HL-60 (cell line): ENCODE data around the gene CHRNA1.

Source experiments
- GABPA ChIP-seq: IDR thresholded peaks from 2 replicates; pipeline ENCODE4 v1.6.1; 2012; ENCODE audit warnings: low read depth
- REST ChIP-seq: IDR thresholded peaks from 2 replicates; pipeline ENCODE4 v1.6.1; 2012; ENCODE audit warnings: low read depth; ENCODE audit not compliant: insufficient replicate concordance
- TF ChIP-seq, protein P1 (sequence below): IDR thresholded peaks from one replicate; pipeline ENCODE4 v1.5.1; 2011; ENCODE audit warnings: low read length, control low read depth, inconsistent platforms; ENCODE audit not compliant: insufficient read depth

GRCh38 chr2:174761837-174762236 is 2.4 kb downstream of the CHRNA1 start:
- TF ChIP-seq GABPA: no peak
- TF ChIP-seq, protein P1, sequence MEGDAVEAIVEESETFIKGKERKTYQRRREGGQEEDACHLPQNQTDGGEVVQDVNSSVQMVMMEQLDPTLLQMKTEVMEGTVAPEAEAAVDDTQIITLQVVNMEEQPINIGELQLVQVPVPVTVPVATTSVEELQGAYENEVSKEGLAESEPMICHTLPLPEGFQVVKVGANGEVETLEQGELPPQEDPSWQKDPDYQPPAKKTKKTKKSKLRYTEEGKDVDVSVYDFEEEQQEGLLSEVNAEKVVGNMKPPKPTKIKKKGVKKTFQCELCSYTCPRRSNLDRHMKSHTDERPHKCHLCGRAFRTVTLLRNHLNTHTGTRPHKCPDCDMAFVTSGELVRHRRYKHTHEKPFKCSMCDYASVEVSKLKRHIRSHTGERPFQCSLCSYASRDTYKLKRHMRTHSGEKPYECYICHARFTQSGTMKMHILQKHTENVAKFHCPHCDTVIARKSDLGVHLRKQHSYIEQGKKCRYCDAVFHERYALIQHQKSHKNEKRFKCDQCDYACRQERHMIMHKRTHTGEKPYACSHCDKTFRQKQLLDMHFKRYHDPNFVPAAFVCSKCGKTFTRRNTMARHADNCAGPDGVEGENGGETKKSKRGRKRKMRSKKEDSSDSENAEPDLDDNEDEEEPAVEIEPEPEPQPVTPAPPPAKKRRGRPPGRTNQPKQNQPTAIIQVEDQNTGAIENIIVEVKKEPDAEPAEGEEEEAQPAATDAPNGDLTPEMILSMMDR: no peak
- no peak for TF ChIP-seq REST
